EL (cell line): ENCODE measurements around the gene SUCLA2.
"Not testable (repeated sequence)": the region's sequence is repeated elsewhere in the genome, so short reads cannot be mapped to it uniquely, and the experiment has no call there.

Experiments used
- DNase-seq: peaks from one replicate; pipeline ENCODE4 v3.0.0-alpha.2; 2016

Gene SUCLA2

DNA sequence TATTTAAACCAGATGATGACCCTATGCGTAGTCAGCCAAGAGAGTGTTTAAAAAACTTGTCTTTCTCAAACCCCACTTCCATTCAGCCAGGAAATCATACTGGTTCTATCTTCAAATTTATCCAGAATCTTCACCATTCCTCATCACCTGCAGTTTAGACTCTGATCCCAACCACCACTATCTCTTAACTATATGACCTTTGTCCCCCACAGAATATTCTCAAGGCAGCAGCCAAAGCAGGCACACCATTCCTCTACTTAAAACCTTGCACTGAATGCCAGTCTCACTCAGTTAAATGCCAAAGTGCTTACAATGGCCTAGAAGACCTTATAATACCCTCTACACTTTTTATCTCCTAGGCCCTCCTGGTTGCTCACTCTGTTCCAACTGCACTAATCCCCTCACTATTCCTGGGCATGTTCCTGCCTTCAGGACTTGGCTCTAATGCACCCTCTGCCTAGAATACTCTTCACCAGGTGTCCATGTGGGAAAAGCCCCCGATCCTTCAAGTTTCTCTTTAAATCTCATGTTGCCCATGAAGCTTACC lies 10.1 kb downstream of the SUCLA2 start:
- DNase-seq, result no peak

DNA sequence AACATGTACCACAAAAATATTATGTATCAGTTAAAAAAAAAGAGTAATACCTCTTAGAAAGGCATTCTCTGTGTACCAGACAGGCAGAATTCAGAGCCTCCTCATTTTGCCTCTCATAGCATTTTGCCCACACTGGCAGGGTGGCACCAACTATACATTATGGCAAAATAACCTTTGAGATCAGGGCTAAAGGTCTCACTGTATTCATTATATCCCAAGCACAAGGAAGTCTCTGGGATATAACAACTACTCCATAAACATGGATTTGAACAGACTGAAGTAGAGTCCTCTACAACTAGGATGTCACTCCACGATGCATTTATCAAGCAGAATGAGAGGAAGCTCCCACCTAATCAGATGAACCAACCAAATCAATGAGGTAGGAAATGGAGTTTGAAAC lies 10.6 kb downstream of the SUCLA2 start:
- no peak for DNase-seq

DNA sequence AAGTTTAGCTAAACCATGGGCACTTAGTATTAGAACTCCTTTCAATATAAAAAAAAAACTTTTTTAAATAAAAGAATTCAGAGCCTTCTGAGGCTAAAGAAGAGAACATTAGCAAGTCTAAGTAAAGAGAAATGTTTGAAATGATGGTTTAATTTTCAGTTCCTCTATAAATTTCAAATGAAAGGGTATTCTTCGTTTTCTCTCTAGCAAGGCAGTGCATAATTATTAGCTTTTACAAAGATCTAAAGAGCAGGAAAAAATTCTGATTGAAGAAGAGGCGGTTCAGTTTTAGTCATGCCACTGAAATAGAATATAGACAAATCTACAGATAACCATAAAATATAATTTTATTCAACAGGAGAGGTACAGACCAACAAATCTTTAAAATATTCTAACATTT lies 18.0 kb downstream of the SUCLA2 start:
- no peak for DNase-seq

DNA sequence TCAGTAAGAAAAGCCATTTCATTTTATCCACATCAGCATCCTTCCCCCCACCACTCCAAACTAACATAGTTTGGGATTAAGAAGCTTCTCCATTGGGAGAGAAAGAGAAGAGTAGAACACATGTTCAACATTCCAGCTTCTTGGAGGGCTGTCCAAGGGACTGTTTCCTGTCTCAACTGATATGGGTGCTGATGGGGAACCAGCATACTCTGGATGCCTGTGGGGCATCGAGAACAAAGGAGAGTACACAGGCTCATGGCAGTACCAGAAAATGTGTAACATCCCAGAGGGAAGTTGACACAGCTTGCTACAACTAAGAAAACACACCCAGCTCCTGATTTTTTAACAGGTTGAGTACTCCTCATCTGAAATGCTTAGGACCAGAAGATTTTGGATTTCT lies 24.7 kb downstream of the SUCLA2 start:
- peak; percentile 12 for DNase-seq

DNA sequence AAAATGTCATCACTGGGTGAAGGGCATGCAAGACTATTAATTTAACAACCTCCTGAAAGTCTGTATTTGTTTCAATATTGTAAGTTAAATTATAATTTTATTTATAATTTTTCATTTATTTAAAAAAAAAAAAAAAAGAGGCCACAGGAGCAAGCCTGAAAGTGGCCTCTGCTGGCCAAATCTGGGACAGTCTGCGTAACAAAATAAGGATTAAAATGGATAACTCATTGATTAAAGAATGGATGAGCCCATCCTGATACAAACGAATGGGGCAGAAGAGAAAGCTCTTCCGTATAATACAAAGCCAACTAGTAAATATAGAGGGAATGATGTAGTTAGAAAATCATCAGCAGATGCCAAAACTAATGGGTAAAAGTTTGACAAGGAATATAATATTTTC lies 36.2 kb downstream of the SUCLA2 start:
- no peak for DNase-seq

DNA sequence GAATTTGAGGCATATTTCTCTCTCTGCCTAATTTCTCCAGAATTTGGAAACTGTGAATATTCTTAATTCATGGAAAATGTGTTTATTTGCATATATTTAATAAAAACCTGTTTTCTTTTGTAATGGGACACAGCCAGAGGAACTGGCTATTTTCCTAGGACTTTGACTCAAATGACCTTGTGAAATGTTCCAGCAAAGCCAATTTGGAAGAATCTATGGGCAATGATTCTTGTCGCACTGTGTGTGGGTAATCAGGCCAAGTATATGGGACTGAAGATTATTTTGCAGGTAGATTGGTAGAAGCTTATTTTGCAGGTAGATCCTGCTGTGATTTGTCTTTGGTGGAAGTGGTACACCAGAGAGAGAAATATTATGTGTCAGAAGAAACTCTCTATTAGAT lies 38.8 kb downstream of the SUCLA2 start:
- DNase-seq, result no peak

DNA sequence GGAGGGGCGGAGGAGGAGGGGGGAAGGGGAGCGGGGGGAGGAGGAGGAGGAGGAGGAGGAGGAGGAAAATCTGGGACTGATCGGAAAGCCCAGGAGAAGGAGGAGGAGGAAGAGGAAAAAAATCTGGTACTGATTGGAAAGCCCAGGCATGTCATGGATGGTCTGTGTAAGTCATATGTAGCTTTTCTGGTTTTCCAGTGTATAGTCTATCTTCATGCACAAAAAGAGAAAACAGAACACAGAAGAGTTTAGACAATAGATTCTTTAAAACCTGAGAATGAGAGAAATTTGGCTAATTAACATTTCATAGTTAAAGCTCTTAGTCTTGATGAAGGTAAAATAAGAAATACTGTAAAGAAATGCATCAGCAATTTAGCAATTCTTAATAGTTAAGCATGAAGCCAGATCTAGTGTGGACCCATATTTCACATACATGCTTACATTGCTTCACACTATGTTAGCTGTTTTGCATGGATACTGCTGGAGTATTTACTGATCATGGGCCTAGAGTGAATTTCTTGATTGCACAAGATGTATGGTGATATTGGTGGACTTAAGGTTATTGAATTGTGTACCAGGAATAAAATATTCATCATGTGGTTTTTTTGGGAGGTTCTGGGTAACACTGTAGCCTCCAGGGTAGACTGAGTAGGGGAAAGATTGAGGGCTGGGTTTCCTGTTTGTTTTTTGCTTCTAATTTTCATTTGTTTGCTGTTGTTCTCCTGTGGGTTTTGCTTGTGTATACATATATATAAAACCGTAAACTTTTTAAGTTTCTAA lies 41.4 kb downstream of the SUCLA2 start:
- DNase-seq, result no peak

DNA sequence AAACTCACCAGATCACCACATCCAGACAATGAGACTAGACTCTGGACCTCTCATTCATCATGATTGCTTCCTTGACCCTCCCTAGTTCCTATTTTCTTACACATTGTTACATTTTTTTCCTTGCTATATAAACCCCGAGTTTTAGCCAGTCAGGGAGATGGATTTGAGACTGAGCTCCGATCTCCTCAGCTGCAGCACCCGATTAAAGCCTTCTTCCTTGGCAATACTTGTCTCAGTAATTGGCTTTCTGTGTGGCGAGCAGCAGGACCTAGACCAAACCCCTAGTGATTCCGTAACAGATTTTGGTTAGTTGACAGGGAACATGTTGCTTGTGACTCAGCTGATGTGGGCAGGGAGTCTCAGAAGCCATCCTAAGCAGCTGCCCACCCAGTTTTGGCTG lies 44.0 kb downstream of the SUCLA2 start:
- DNase-seq, result no peak

DNA sequence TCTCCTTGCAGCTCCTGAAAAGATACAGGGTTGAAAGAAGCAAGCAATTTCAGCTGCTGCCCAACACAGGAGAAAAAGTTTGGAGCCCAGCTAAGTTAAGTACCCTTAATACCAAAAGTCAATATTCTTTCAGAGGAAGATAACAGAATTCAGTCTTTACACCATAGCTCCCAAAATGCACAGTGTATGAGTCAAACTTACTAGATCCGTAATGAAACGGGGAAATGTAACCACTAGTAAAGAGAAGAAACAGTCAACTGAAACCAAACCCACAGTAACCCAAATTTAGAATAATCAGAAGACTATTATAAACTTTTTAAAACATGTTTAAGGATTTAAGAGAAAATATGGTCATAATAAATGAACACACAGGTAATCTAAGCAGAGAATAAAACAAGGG lies 45.2 kb downstream of the SUCLA2 start:
- no peak for DNase-seq

DNA sequence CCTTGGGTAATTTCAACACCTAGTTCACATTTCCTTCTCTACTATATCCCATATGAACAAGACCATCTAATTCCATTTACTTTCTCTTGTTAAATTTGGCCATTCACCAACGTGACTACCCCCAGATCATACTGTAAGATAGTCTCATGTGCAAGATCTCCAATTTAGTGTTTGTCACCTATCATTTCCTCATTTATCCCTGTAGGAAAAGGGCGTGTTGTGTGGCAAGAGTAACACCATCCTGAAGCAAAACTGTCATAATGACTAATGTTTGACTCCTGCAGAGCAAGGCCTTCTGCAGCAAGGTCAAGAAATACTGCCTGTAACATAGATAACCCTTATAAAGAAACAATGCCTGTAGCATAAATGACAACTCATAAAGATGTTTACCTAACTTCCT lies 51.3 kb downstream of the SUCLA2 start:
- no peak for DNase-seq

DNA sequence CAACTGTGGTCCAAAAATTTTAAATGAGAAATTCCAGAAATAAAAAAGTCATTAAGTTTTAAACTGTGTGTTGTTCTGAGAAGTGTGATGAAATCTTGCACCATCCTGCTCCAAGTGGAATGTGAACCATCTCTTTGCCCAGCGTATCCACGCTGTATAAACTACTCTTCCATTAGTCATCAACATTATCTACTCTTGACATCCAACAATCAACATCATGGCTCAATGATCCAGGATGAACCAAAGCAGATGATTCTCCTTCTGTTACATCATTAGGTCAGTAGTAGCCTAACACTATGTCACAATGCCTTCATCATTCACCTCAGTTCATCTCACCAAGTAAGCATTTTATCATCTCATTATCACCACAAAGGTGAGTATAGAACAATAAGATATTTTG lies 55.3 kb downstream of the SUCLA2 start:
- DNase-seq, result peak; percentile 76

DNA sequence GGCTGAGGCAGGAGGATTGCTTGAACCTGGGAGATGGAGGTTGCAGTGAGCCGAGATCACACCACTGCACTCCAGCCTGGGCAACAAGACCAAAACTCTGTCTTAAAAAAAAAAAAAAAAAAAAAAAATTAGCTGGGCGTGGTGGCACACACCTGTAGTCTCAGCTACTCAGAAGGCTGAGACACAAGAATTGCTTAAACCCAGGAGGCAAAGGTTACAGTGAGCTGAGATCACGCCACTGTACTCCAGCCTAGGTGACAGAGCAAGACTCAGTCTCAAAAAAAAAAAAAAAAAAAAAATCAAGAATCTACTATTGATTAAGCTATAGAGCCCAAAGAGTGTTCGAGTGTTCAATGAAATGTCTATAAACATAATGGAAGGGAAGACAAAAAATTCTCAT lies 55.9 kb downstream of the SUCLA2 start:
- DNase-seq, result not testable (repeated sequence)

DNA sequence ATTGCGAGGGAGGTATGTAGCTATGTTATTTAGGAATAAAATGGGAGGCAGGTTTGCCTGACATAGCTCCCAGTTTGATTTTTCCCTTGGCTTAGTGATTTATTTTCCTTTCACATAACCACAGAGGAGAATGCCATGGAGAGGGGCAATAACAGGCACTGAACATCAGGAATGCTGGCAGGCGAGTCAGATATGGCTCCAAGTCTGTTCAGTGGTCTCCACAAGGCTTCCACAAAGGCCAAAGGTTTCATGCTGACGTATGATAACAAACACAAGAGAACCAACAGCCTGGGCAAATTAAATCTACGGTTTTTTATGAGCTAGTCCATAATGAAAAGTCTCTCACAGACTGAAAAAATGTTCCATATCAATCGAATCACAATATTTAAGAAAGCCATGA lies 66.7 kb downstream of the SUCLA2 start:
- DNase-seq, result peak; percentile 5

DNA sequence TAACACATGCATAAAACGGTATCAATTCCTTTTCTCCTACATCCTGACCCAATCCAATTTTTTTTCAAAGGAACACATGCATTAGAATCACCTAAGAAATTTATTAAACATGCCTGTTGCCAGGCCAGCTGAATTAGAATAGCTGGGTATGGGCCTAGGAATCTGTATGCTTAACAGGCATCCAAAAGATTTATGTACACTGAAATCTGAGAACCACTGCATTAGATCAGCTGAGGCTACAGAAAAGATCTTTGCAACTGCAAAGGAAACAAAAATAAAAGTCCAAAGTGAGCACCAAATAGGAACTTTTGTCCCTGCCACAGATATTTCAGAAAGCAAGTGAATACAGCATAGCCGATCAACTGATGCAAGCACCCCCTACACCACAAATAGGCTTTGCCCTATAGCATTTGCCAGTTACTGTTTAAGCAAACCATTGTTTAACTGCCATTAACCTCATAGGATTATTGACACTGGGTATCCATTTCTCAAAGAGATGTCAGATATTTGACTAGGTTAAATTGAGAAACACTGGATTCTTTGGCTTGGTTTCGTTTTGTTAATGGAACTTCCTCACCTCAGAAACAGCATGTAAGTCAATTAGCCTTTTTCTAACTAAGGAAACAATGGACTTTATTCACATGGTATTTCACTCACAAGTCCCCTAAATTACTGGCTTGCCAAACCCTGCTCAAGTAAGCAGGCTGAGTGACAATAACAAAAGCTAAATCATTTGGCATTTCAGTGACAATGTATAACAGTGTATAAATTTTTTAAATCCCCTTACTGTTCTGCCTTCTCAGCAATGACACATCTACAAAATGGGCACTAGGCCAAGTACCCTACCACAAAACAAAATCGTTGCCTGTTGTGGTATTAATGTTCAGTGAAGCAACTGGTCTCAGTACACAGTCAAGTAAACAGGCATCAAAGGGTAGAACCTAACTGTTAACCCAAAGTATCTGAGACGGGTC lies 67.8 kb downstream of the SUCLA2 start:
- DNase-seq, result no peak

DNA sequence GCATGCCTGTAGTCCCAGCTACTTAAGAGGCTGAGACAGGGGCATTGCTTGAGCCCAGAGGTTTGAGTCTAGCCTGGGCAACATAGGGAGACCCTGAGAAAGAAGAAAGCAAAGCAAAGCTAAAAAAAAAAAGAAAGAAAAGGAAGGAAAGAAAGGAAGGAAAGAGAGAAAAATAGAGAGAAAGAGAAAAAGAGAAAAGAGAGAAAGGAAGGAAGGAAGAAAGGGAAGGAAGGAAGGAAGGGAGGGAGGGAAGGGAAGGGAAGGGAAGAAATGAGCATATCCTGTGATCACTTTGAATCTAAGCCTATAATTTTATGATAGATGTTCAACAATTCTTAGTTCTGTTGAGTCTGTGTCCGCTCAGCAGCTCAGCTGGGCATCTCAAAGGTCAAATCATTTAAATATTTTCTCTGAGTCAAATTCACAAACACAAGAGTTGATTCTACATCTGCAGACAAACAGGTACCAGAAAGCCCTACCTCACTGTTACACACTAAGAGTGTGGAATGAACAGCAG lies 70.4 kb downstream of the SUCLA2 start:
- DNase-seq, result no peak

DNA sequence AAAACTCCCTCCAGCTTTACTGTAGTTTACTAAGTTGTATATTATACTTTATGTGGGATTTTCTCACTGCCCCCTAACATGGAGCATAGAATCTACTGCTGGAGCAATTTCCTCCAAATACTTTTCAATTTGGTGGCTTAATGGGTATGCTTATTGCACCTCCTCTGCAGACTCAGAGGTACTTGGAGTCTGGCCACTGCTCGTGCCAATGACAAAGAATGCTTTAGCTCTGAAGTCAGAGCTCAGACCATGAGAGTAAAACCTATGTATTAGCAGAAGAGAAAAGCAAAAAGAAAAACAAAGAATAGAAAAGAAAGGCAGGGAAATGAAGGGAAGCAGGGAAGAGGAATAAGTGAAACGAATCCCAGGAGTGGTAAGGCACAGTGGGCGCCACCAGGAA lies 71.9 kb downstream of the SUCLA2 start:
- DNase-seq, result no peak

DNA sequence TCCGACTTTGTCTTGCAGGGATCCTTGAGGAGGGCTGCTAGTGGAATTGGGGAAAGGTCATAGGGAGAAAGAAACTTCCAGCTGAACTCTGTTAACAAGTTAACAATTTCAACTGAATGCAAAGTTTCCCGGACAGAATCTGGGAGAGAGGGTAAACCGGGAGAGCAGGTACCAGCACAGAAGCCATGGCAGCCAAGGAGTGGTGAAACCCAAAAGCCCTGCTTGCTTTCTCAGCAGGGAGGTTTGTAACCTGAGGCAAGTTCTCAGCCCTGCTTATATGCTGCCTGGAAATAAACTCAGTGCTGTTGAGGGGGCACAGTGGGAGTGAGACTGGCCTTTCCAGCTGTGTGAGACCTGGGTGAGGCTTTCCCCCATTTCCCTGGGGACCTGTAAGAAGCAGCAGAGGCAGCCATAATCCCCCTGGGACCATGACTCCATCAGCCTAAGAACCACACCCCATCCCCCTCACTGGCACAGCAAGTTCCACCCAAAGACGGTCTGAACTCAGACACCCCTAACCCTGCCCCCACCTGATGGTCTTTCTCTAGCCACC lies 84.0 kb downstream of the SUCLA2 start:
- DNase-seq, result no peak

DNA sequence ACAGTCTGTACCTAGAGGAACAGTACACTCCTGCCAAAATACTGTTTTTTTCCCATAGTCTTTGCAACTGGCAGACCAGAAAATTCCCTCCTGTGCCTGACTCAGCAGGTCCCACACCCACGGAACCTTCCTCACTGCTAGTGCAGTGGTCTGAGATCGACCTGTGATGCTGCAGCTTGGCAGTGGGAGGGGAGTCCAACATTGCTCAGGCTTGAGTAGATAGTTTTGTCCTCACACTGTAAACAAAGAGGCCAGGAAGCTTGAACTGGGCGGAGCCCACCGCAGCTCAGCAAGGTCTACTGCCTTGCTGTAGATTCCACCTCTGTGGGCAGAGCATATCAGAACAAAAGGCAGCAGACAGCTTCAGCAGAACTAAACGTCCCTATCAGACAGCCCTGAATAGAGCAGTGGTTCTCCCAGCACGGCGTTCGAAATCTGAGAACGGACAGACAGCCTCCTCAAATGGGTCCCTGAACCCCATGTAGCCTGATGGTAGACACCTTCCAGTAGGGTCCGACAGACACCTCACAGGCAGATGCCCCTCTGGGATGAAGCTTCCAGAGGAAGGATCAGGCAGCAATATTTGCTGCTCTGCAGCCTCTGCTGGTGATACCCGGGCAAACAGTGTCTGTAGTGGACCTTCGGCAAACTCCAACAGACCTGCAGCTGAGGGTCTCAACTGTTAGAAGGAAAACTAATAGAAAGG lies 92.7 kb downstream of the SUCLA2 start:
- peak; percentile 37 for DNase-seq

DNA sequence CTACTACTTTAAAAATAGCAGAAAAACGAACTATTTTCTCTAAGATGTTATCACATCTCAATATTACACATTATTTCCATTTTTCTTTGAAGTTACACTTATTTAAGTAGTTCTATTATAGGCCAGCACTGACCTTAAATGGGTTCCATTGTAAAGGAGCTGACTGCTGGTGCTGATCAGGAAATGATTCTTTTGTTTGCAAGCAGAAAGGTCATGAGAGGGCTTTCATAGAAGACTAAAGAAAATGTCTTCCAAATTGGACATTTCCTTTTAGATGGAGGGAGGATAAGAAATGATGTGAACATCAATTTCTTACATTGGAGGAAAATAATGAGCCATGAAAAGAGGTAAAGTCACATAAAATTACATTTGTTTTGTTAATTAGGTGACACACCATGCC lies 96.2 kb downstream of the SUCLA2 start:
- DNase-seq, result no peak

DNA sequence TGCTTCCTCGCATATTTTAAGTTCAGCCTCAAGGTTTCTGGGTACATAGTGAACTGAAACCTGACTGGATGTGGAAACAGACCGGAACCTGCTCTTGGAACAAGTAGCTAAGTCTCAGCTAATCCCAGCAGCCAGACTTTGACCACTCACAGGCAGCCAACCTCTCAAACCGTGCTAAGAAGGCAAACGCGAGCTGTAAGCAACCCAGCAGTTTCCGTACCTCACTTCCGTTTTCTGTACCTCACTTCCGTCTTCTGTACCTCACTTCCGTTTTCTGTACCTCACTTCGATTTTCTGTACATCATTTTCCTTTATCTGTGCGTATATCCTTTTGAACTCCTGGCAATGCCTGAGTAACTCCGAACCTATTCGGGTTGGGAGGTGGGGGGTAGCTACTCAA lies 96.8 kb downstream of the SUCLA2 start:
- DNase-seq, result no peak

DNA sequence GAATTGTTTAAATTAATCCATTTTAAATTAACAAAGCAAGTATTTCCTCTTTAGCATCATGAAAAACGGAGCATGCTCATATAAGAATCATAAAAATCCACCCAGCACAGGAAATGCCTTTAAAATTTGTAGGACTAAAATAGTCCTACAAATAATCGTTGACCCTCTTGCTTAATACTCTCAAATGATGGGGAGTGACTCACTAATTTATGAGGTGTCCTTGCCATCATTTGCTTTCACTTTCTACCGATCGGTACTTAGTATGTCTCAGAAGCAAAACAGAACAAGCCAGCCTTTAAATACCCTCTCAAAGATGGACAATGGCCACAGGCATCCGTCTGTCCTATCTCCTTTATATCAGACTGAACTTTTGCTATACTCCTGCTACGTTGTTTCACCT lies 97.2 kb downstream of the SUCLA2 start:
- peak; percentile 77 for DNase-seq

DNA sequence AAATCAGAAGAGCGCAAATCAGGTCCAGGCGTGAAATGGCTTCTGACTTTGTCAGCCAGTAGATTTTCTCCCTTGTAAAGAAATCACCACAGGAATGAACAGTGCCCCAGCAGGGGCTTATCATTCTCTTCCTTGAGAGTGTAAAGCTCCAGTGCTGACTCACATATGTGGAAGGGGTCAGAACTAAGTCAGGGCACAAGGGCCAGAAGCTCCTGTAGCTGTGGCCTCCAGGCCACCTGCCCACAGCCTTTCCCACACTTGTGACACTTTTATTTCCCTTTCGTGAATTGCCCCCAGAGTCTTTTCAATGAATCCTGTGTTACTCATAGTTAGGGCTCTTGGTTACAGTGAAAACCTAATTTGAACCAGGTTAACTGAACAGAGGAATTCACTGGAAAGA lies 99.6 kb downstream of the SUCLA2 start:
- DNase-seq, result peak; percentile 61

DNA sequence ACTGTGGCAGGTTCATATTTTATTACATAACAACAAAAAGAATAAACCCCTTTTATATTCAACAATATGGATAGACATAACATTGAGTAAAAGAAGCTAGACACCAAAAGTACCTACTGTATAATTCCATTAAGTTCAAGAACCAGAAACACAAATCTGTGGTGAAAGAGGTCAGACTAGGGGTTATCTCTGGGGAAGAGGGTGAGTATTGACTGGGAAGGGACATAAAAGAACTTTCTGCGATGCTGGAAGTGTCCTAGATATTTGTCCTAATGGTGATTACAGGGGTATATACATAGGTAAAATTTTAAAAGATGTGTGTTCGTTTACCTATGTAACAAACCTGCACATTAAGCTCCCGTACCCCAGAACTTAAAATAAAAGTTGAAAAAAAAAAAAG lies 103.0 kb downstream of the SUCLA2 start:
- no peak for DNase-seq
